Gastroesophageal sphincter (tissue), 4 donors: ENCODE data around the gene ITPR2. TPM values are rescaled to one million over a fixed set of nuclear protein-coding genes. Genes with fewer than 3 reads are reported as not detected.

Experiments
- ATAC-seq: fragments of 150-250 bp; one replicate; pipeline ENCODE4 v1.9.1; 2016; ENCODE audit warnings: mild to moderate bottlenecking, moderate library complexity
- H3K27ac ChIP-seq, 4 donors: fragments of 200-600 bp; sonication (generic) in 3 of 4; 1 replicate in 3 of 4; 2 replicates in 1 of 4; pipeline ENCODE4 v1.5.1; 2016 to 2019
- H3K27me3 ChIP-seq: fragments of 200-600 bp; sonication (generic); one replicate; pipeline ENCODE4 v1.5.1; 2019
- H3K36me3 ChIP-seq, 2 donors: fragments of 200-600 bp; sonication (generic); one replicate each; pipeline ENCODE4 v1.5.1; 2019; ENCODE audit warnings: control low read depth in 1 of 2
- H3K4me1 ChIP-seq, 3 donors: fragments of 200-600 bp; sonication (generic); 1 replicate in 2 of 3; 2 replicates in 1 of 3; pipeline ENCODE4 v1.5.1; 2016 to 2019; ENCODE audit warnings: control low read depth in 2 of 3
- H3K4me3 ChIP-seq, 2 donors: fragments of 200-600 bp; sonication (generic); one replicate each; pipeline ENCODE4 v1.5.1; 2019; ENCODE audit warnings: mild to moderate bottlenecking in 1 of 2, moderate library complexity in 1 of 2
- H3K9me3 ChIP-seq, 3 donors: fragments of 200-600 bp; sonication (generic); one replicate each; pipeline ENCODE4 v1.5.1; 2017 to 2019; ENCODE audit warnings: control low read depth in 2 of 3
- EP300 ChIP-seq: sonication (generic); formaldehyde crosslinking; IDR thresholded peaks from one replicate; pipeline ENCODE4 v1.6.1; 2017; ENCODE audit warnings: antibody characterized with exemption, mild to moderate bottlenecking
- POLR2A ChIP-seq, 2 donors: fragments of 450-650 bp; IDR thresholded peaks; one replicate each; pipeline ENCODE4 v1.6.1; 2017; ENCODE audit warnings: antibody characterized with exemption in 2 of 2, mild to moderate bottlenecking in 2 of 2, moderate library complexity in 1 of 2
- POLR2AphosphoS5 ChIP-seq: sonication (generic); formaldehyde crosslinking; IDR thresholded peaks from one replicate; pipeline ENCODE4 v1.6.1; 2017; ENCODE audit warnings: antibody characterized with exemption
- WGBS, 2 donors: methylation state at CpG; one replicate each; pipeline ENCODE4 v1.1.5; 2018; ENCODE audit warnings: low coverage in 1 of 2; 5-methylcytosine and 5-hydroxymethylcytosine counted together
- total RNA-seq, 4 donors: library from RNA; depleted of rRNA; stranded (reverse); fragments of >200 nt; gene quantifications; one replicate each; pipeline ENCODE4 v1.1.0, GENCODE V29; 2016
- TF ChIP-seq, protein P1 (sequence below), 4 experiments: fragments of 200-600 bp in 2 of 4; fragments of 450-650 bp in 2 of 4; sonication (generic) in 1 of 4; IDR thresholded peaks; one replicate each; pipeline ENCODE4 v1.5.1; 2017 to 2019; ENCODE audit warnings: antibody characterized with exemption in 4 of 4, mild to moderate bottlenecking in 2 of 4, moderate library complexity in 2 of 4

Gene ITPR2
- total RNA-seq, 4 donors from 2014 or later, result 30.8 to 63.0 (median 44.4) TPM

DNA sequence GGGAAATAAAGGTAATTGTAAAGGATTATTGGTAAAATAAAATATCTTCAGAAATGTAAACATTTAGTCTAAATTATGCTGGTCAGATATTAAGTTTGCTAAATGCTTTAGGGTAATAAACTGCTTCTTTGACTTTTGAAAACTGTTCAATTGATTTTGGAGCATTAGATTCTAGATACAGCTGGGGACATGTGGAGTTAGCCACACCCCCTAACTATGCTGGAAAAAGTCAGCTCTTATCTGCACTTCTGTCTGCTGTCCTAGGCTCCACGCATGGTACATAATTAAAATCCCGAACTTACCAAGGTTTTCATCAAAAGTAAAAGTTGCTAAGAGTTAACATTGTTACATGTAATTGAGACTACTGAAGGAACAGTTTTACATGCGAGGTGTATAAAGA lies 78.8 kb downstream of the ITPR2 start:
- 88 to 100% methylated on average over 3 of the region's 3 CpGs for whole genome bisulfite sequencing, 2 donors
- ATAC-seq, result no peak
- Histone ChIP-seq H3K4me3 (no peak overlapping the region), H3K27ac (no peak overlapping the region), H3K9me3 (no peaks in the 10 kb centered on the region), H3K27me3 (no peaks in the 10 kb centered on the region), H3K36me3 (no peaks in the 10 kb centered on the region), H3K4me1 (peaks cover 0 to 8% (median 0%) of the 10 kb centered on the region in 3 donors)
- no peak for TF ChIP-seq POLR2A (IDR thresholded peaks at IDR 0.05)
- TF ChIP-seq, protein P1, sequence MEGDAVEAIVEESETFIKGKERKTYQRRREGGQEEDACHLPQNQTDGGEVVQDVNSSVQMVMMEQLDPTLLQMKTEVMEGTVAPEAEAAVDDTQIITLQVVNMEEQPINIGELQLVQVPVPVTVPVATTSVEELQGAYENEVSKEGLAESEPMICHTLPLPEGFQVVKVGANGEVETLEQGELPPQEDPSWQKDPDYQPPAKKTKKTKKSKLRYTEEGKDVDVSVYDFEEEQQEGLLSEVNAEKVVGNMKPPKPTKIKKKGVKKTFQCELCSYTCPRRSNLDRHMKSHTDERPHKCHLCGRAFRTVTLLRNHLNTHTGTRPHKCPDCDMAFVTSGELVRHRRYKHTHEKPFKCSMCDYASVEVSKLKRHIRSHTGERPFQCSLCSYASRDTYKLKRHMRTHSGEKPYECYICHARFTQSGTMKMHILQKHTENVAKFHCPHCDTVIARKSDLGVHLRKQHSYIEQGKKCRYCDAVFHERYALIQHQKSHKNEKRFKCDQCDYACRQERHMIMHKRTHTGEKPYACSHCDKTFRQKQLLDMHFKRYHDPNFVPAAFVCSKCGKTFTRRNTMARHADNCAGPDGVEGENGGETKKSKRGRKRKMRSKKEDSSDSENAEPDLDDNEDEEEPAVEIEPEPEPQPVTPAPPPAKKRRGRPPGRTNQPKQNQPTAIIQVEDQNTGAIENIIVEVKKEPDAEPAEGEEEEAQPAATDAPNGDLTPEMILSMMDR (IDR thresholded peaks at IDR 0.05), result no peak
- TF ChIP-seq EP300, result no peak
- TF ChIP-seq POLR2AphosphoS5, result no peak

DNA sequence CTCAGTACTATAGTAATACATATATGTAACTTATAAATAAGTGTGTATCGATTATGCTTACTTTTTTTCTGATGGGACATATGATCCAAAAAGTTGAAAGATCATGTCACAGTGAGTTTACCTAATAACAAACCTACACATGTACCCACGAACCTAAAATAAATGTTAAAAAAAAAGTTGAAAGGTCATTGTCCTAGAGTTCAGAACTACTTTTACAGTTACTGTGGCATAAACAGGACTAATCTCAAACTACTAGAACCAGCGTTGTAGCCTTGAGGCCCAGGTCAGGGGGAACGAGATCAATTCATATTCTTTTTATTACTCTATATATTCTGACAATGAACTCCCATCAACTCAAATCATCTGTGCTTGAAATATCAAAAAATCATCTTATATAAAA lies 81.8 kb downstream of the ITPR2 start:
- H3K27me3 ChIP-seq, result no peaks in the 10 kb centered on the region
- 88 to 95% methylated on average over 4 of the region's 4 CpGs for WGBS, 2 donors
- no peak for ATAC-seq
- no peaks in the 10 kb centered on the region for H3K36me3 ChIP-seq
- H3K9me3 ChIP-seq, result no peaks in the 10 kb centered on the region
- no peak overlapping the region for H3K4me3 ChIP-seq
- no peak overlapping the region for H3K27ac ChIP-seq
- H3K4me1 ChIP-seq, result peaks cover 0 to 8% (median 0%) of the 10 kb centered on the region in 3 donors
- TF ChIP-seq EP300 (no peak), POLR2A (IDR thresholded peaks at IDR 0.05) (no peak), POLR2AphosphoS5 (no peak)
- TF ChIP-seq, protein P1 (IDR thresholded peaks at IDR 0.05), result no peak

DNA sequence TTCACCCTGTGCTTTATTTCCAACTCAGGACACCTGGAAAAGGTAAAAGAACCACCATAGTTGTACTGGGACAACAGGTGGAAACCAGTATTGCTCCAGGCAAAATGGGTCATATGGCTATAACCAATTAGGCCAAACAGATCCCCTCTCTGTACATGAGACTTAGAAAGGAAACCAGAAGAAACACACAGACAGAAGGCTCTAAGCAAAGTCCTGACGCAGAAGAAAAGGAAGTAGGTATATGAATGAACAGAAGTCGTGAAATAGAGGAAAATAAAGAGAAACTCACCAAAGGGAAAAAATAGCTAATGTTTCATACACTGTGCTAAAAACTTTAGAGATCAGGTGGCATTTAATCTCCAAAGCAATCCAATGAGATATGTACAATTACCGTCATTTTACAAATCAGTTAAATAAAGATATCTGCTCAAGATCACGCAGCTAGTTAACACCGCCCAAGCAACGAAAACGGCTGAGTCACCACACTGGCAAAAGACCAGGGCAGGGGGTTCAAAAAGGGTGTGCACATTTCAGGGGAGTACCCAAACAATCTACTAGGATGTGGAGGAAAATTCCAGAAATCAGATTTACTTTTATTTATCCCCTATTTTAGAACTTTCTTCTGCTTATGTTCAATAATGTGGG lies 82.3 kb downstream of the ITPR2 start:
- no peak overlapping the region for H3K27ac ChIP-seq
- no peaks in the 10 kb centered on the region for H3K9me3 ChIP-seq
- no peak for ATAC-seq
- H3K27me3 ChIP-seq, result no peaks in the 10 kb centered on the region
- no peak for TF ChIP-seq EP300
- TF ChIP-seq, protein P1 (IDR thresholded peaks at IDR 0.05), result no peak
- TF ChIP-seq POLR2AphosphoS5, result no peak
- no peak for TF ChIP-seq POLR2A (IDR thresholded peaks at IDR 0.05)
- WGBS, 2 donors, result 74 to 95% methylated on average over 7 of the region's 7 CpGs
- H3K36me3 ChIP-seq, result no peaks in the 10 kb centered on the region
- H3K4me3 ChIP-seq, result no peak overlapping the region
- peaks cover 0 to 8% (median 0%) of the 10 kb centered on the region in 3 donors for H3K4me1 ChIP-seq

DNA sequence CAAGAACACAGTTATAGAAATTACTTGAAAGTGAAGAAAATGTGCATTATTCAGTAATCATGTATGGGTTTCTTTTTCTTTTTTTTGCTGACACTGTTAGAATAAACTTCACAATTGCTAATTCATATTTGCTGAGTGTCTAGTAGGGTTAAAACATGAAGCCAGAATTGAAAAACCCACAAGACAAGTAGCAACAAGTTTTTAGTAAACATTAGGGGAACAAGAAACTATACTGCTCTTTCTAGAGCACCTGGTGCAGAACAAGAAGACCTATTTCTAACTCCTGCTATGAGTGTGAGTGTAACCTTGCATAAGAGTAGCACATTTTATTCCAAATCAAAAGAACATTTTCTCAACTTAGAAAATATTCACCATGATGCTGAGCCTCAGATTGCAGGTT lies 83.2 kb downstream of the ITPR2 start:
- Histone ChIP-seq H3K9me3 (no peaks in the 10 kb centered on the region), H3K36me3 (no peaks in the 10 kb centered on the region), H3K4me3 (no peak overlapping the region), H3K27me3 (no peaks in the 10 kb centered on the region), H3K4me1 (peaks cover 0 to 8% (median 0%) of the 10 kb centered on the region in 3 donors), H3K27ac (no peak overlapping the region)
- TF ChIP-seq EP300 (no peak), POLR2AphosphoS5 (no peak), POLR2A (IDR thresholded peaks at IDR 0.05) (no peak)
- TF ChIP-seq, protein P1 (IDR thresholded peaks at IDR 0.05), result no peak
- ATAC-seq, result no peak

DNA sequence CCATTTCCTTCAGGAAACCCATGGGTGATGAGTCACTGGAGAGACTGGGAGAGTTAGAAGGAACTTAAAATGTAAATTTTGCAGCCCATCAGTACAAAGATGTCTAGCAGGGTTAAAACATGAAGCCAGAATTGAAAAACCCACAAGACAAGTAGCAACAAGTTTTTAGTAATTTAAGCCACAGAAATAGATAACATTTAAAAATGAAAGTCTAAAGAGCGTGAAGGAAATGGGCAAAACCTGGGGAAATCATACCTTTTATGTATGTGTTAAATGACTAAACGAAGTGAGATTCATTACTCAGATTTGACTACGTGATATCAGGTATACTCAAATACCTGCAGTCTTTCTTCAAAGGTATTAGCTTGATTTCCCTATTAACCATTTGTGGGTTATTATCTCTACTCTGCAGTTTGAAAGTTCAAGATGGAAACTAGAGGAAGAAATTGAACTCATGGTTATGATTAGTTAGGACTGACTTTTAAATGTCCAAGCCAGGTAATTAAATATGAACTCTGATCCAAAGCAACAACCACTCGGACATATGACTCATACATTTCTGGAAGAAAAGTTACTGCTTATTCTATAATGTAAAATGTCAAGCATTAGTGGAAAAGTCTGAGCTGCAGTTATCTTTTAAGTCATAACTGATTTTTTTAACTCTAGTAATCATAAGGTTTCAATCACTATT lies 84.1 kb downstream of the ITPR2 start:
- H3K4me1 ChIP-seq, result peaks cover 0 to 8% (median 0%) of the 10 kb centered on the region in 3 donors
- 72% methylated on average over 4 of the region's 4 CpGs for WGBS, 2 donors
- H3K4me3 ChIP-seq, result no peak overlapping the region
- H3K27me3 ChIP-seq, result no peaks in the 10 kb centered on the region
- no peak overlapping the region for H3K27ac ChIP-seq
- H3K36me3 ChIP-seq, result no peaks in the 10 kb centered on the region
- ATAC-seq, result no peak
- no peaks in the 10 kb centered on the region for H3K9me3 ChIP-seq
- TF ChIP-seq, protein P1 (IDR thresholded peaks at IDR 0.05), result no peak
